GM23248 (cell line): Measurements from ENCODE around the gene NUDCD3. TPM values are rescaled to one million over a fixed set of nuclear protein-coding genes. Genes with fewer than 3 reads are reported as not detected.

Source experiments
- DNase-seq: peaks from one replicate; pipeline ENCODE4 v3.0.0-alpha.2; 2015
- H2AFZ ChIP-seq: fragments of 200-600 bp; sonication (generic); 2 replicates; pipeline ENCODE4 v1.6.1; 2016; ENCODE audit warnings: antibody characterized with exemption
- H3F3A ChIP-seq: fragments of 200-600 bp; sonication (generic); 2 replicates; pipeline ENCODE4 v1.6.1; 2016; ENCODE audit warnings: mild to moderate bottlenecking, antibody characterized with exemption, mixed run types; ENCODE audit not compliant: insufficient read depth
- H3K27ac ChIP-seq: fragments of 200-600 bp; sonication (generic); 2 replicates; pipeline ENCODE4 v1.5.1; 2016; ENCODE audit warnings: mild to moderate bottlenecking
- H3K27me3 ChIP-seq: fragments of 200-600 bp; sonication (generic); replicated peaks from 2 replicates; pipeline ENCODE4 v1.6.1; 2016; ENCODE audit warnings: mild to moderate bottlenecking; ENCODE audit not compliant: insufficient read depth
- H3K36me3 ChIP-seq: fragments of 200-600 bp; sonication (generic); 2 replicates; pipeline ENCODE4 v1.6.1; 2016; ENCODE audit warnings: low read depth, mild to moderate bottlenecking
- H3K4me1 ChIP-seq: fragments of 200-600 bp; sonication (generic); 2 replicates; pipeline ENCODE4 v1.6.1; 2016; ENCODE audit warnings: mild to moderate bottlenecking; ENCODE audit not compliant: insufficient read depth
- H3K4me2 ChIP-seq: fragments of 200-600 bp; sonication (generic); one replicate; pipeline ENCODE4 v1.6.1; 2016; ENCODE audit warnings: mild to moderate bottlenecking; ENCODE audit not compliant: unreplicated experiment
- H3K4me3 ChIP-seq: fragments of 200-600 bp; sonication (generic); 2 replicates; pipeline ENCODE4 v1.5.1; 2016; ENCODE audit warnings: mild to moderate bottlenecking
- H3K79me2 ChIP-seq: fragments of 200-600 bp; sonication (generic); 2 replicates; pipeline ENCODE4 v1.6.1; 2016; ENCODE audit warnings: mild to moderate bottlenecking; ENCODE audit not compliant: insufficient read depth
- H3K9ac ChIP-seq: fragments of 200-600 bp; sonication (generic); 2 replicates; pipeline ENCODE4 v1.6.1; 2016; ENCODE audit warnings: mild to moderate bottlenecking
- H3K9me2 ChIP-seq: fragments of 200-600 bp; sonication (generic); 2 replicates; pipeline ENCODE4 v1.6.1; 2016; ENCODE audit warnings: mixed run types, mild to moderate bottlenecking, moderate library complexity; ENCODE audit not compliant: insufficient read depth
- H3K9me3 ChIP-seq: fragments of 200-600 bp; sonication (generic); one replicate; pipeline ENCODE4 v1.6.1; 2017; ENCODE audit warnings: low read depth
- H4K20me1 ChIP-seq: fragments of 200-600 bp; sonication (generic); 2 replicates; pipeline ENCODE4 v1.6.0; 2016; ENCODE audit not compliant: insufficient read depth
- EZH2 ChIP-seq: fragments of 200-600 bp; sonication (generic); IDR thresholded peaks from 2 replicates; pipeline ENCODE4 v1.6.1; 2018; ENCODE audit warnings: antibody characterized with exemption, mild to moderate bottlenecking; ENCODE audit not compliant: insufficient read depth, poor library complexity, severe bottlenecking
- EZH2phosphoT487 ChIP-seq: fragments of 200-600 bp; sonication (generic); IDR thresholded peaks from 2 replicates; pipeline ENCODE4 v1.6.1; 2018; ENCODE audit warnings: antibody characterized with exemption, moderate library complexity, mild to moderate bottlenecking, low read depth; ENCODE audit not compliant: insufficient read depth
- WGBS, 2 experiments: methylation state at CpG; one replicate each; pipeline ENCODE4 v1.1.6; 2015 to 2017; ENCODE audit warnings: low lambda C conversion rate in 2 of 2, low coverage in 1 of 2; ENCODE audit errors: missing lambda C conversion rate in 2 of 2; 5-methylcytosine and 5-hydroxymethylcytosine counted together
- in situ Hi-C: fragments of 300-500 bp; cut with MboI; formaldehyde crosslinking; loops from 2 replicates; pipeline ENCODE4 v1.15.0; 2020
- polyA plus RNA-seq: library from polyadenylated mRNA; unstranded; fragments of >200 nt; fragmentation: Nextera tagmentation; extraction: Ambion mirVana; gene quantifications from 2 replicates; pipeline ENCODE4 v1.2.1, GENCODE V29; 2016
- total RNA-seq: library from RNA; depleted of rRNA; stranded (reverse); fragments of >200 nt; shearing (Covaris generic); gene quantifications from 2 replicates; pipeline ENCODE4 v1.2.3, GENCODE V29; 2014

The NUDCD3 gene
- total and polyA plus RNA-seq, 2 experiments from 2014 or later, result 56.7 to 79.1 TPM

DNA sequence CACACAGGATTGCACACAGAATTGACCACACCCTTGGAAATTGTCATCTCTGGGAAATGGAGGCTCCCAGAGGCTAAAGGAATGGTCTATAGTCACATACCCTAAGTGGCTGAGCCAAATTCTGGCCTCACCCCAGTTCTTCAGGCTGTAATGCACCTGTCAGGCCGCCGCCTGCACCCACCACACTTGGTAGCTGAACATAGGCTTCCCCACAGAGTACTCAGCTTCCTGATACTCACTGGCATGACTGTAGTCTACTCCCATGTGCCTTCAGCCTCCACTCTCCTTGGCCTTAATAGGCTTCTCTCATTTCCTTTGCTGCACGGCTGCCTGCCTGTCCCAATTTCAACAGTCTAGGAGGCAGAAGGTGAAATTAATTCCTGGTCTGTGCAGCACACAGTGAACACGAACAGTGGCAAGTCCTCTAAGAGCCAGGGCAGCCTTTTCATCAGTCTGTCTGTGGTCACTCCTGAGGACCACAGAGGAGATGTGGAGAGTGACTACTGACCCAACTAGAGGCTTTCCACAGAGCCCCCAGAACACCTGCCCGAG lies 42.5 kb downstream of the NUDCD3 start:
- in situ Hi-C loops, result no loop called here
- Histone ChIP-seq H3K79me2 (peaks cover 96% of the 10 kb centered on the region), H3K9me3 (no peaks in the 10 kb centered on the region), H2AFZ (no peak overlapping the region), H4K20me1 (no peaks in the 10 kb centered on the region), H3K27ac (no peak overlapping the region), H3K4me1 (peaks cover 23% of the 10 kb centered on the region), H3K27me3 (no peaks in the 10 kb centered on the region), H3K9ac (no peak overlapping the region), H3K9me2 (no peaks in the 10 kb centered on the region), H3K4me2 (no peak overlapping the region), H3F3A (peaks cover 20% of the 10 kb centered on the region), H3K36me3 (no peaks in the 10 kb centered on the region), H3K4me3 (no peak overlapping the region)
- DNase-seq, result no peak
- 95 to 96% methylated on average over 5 of the region's 5 CpGs for WGBS, 2 experiments
- TF ChIP-seq EZH2phosphoT487, result no peak

DNA sequence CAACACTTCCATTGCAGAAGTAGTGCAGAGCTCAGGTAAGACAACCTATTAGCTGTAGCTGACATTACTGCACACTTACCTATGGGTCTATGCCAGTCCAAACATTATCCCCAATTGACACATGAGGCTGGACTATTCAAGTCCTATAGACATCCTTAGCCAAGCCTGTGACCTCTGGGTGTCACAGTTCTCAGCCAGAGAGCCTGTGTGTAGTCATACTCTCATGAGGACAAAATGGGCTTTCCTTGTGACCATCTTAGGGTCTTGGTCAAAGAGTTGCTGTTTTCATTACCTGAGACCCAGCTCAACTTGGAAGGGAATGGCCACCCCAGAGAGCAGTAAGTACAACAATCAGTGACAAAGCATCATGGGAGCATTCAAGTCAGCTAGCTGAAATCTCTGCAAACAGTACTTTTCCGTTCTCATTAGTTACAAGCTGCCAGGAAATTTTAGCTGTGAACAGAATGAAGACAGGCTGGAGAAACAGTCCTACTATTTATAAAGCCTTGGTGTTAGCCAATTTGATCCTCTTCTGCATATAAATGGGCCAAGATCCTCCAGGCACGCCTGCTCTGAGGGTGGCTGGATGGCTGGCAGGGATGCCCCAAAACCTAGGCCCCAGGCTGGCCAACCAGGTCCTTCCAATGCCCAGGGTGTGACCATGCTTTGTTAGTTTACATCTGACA lies 44.3 kb downstream of the NUDCD3 start:
- DNase-seq, result no peak
- Histone ChIP-seq H3K9me2 (no peaks in the 10 kb centered on the region), H3K4me3 (no peak overlapping the region), H3K4me1 (peaks cover 23% of the 10 kb centered on the region), H2AFZ (no peak overlapping the region), H4K20me1 (no peaks in the 10 kb centered on the region), H3K27ac (no peak overlapping the region), H3K4me2 (no peak overlapping the region), H3K9ac (no peak overlapping the region), H3K9me3 (no peaks in the 10 kb centered on the region), H3K79me2 (peaks cover 96% of the 10 kb centered on the region), H3K27me3 (no peaks in the 10 kb centered on the region), H3F3A (peaks cover 20% of the 10 kb centered on the region), H3K36me3 (no peaks in the 10 kb centered on the region)
- 50 to 55% methylated on average over 2 of the region's 2 CpGs for WGBS, 2 experiments
- in situ Hi-C loops, result no loop called here
- TF ChIP-seq EZH2 (no peak), EZH2phosphoT487 (no peak)

DNA sequence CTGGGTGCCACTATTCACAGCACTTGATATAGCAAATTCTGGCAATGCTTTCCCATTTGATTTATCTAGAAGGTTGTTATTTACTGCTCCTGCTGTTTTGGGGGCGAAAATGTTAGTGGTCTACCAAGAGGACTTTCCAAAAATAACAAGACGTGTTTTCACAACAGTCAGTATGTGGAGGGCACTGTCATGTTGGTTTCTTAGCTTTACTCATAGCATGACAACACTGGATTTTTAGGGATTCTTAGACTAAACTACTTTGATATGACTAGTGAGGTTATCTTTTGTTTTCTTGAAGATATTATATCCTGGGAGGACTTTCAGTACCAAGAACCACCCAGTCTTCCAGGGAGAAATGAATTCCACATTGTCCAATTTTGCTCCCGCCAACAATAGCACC lies 49.4 kb downstream of the NUDCD3 start:
- H3K4me1 ChIP-seq, result peaks cover 9% of the 10 kb centered on the region; the same call in 1 of the 2 replicates
- no peak for DNase-seq

DNA sequence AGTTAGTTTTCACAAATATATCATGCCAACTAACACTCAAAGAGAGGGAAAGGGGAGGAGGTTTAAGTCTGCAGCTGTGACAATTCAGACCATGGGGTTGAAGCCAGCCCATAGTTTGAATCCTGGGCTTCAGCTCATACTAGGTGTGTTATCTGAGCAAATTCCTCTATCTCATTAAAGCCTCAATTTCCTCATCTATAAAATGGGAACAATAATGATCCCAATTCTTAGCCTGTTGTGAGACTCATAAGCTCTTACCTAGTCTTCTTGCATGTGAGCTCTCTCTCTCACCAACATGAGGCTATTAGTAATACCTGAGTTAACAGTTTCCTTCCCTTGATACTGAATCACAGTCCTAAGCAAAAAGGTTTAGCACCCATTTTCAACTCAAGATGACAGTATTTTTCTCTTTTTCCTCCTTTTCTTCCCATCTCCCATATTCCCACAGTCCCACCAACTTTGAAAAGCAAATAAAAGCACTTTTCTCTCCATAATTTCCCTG lies 49.8 kb downstream of the NUDCD3 start:
- peaks cover 9% of the 10 kb centered on the region; the same call in 1 of the 2 replicates for H3K4me1 ChIP-seq
- H2AFZ ChIP-seq, result no peak overlapping the region
- peaks cover 100% of the 10 kb centered on the region for H3K79me2 ChIP-seq
- no peak overlapping the region for H3K4me2 ChIP-seq
- TF ChIP-seq EZH2phosphoT487, result no peak
- no peak for TF ChIP-seq EZH2
- H3K9me2 ChIP-seq, result no peaks in the 10 kb centered on the region
- H3K9ac ChIP-seq, result no peak overlapping the region
- no peaks in the 10 kb centered on the region; the same call in 1 of the 2 replicates for H4K20me1 ChIP-seq
- no peak overlapping the region for H3K27ac ChIP-seq
- no peaks in the 10 kb centered on the region for H3K36me3 ChIP-seq
- no peaks in the 10 kb centered on the region for H3K27me3 ChIP-seq
- DNase-seq, result no peak
- in situ Hi-C loops, result no loop called here
- no peaks in the 10 kb centered on the region for H3K9me3 ChIP-seq
- H3F3A ChIP-seq, result 0 out of 2 replicates have a peak, but pooled peaks cover 8% of the 10 kb centered on the region
- no peak overlapping the region for H3K4me3 ChIP-seq

More for the DNA sequence above, 49.4 kb downstream of the NUDCD3 start:
- Histone ChIP-seq H3K9me3 (no peaks in the 10 kb centered on the region), H3K36me3 (no peaks in the 10 kb centered on the region), H3K9me2 (no peaks in the 10 kb centered on the region), H3K9ac (no peak overlapping the region), H3K79me2 (peaks cover 100% of the 10 kb centered on the region), H3K4me2 (no peak overlapping the region), H3F3A (0 out of 2 replicates have a peak, but pooled peaks cover 8% of the 10 kb centered on the region), H2AFZ (no peak overlapping the region), H3K27ac (no peak overlapping the region), H4K20me1 (no peaks in the 10 kb centered on the region; the same call in 1 of the 2 replicates), H3K27me3 (no peaks in the 10 kb centered on the region), H3K4me3 (no peak overlapping the region)
- in situ Hi-C loops, result no loop called here
- WGBS, 2 experiments, result 70% methylated on average over 3 of the region's 3 CpGs
- TF ChIP-seq EZH2phosphoT487 (no peak), EZH2 (no peak)
